Adipocyte (in vitro differentiated cells): ENCODE measurements around the gene CCNE1.
A peak's percentile ranks its signal among the peaks of the same experiment; 100 is the strongest.
"Not testable (repeated sequence)": the region's sequence is repeated elsewhere in the genome, so short reads cannot be mapped to it uniquely, and the experiment has no call there.

ENCODE experiments used
- DNase-seq: peaks from one replicate; pipeline ENCODE4 v3.0.0-alpha.2; 2015; ENCODE audit warnings: low read depth
- H3K27me3 ChIP-seq: replicated peaks from 2 replicates; pipeline ENCODE4 v1.7.0; 2013; ENCODE audit warnings: mild to moderate bottlenecking, low read length, moderate library complexity; ENCODE audit not compliant: control insufficient read depth, insufficient read depth
- H3K36me3 ChIP-seq: 2 replicates; pipeline ENCODE4 v1.7.0; 2013; ENCODE audit warnings: low read length, mild to moderate bottlenecking, moderate library complexity; ENCODE audit not compliant: control insufficient read depth, insufficient read depth, severe bottlenecking
- H3K4me1 ChIP-seq: 2 replicates; pipeline ENCODE4 v1.7.0; 2013; ENCODE audit warnings: mild to moderate bottlenecking, low read length, moderate library complexity; ENCODE audit not compliant: control insufficient read depth, insufficient read depth
- H3K4me3 ChIP-seq: 2 replicates; pipeline ENCODE4 v1.7.0; 2013; ENCODE audit warnings: mild to moderate bottlenecking, low read length, moderate library complexity
- H3K9ac ChIP-seq: 2 replicates; pipeline ENCODE4 v1.7.0; 2013; ENCODE audit warnings: mild to moderate bottlenecking, low read length, moderate library complexity
- H3K9me3 ChIP-seq: 2 replicates; pipeline ENCODE4 v1.7.0; 2013; ENCODE audit warnings: mild to moderate bottlenecking, low read length, moderate library complexity; ENCODE audit not compliant: control insufficient read depth

CCNE1 gene

DNA sequence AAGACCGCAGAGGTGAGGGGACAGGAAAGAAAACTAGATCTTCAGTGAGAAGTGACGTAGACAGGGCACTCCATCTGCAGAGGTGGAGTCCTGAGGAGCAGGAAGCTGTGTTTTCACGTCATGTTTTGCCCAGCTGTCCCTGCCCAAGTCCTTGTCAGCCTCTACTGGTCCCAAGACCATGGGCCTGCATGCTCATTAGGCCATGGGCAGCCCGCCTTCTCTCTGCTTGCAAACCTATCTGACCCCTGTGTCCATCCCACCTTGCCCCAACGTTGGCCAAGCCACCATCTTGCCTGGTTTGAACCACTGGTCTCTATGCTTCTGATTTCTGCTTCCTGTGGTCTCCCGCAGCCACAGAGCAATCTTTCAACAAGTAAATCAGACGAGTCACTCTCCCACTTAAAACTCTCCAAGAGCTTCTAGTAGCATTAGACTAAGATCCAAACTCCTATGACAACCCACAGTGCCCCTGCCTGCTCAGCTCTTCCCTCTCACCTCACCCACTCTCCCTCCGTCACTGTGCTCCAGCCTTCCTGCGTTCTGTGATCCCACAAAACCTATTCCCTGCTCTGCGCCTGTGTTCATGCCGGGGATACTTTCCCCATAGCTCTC lies 18.6 kb upstream of the CCNE1 start:
- no peak for DNase-seq
- Histone ChIP-seq H3K4me3 (no peak overlapping the region), H3K36me3 (no peaks in the 10 kb centered on the region), H3K27me3 (peaks cover 23% of the 10 kb centered on the region), H3K4me1 (no peaks in the 10 kb centered on the region), H3K9ac (no peak overlapping the region), H3K9me3 (peaks cover 4% of the 10 kb centered on the region)

DNA sequence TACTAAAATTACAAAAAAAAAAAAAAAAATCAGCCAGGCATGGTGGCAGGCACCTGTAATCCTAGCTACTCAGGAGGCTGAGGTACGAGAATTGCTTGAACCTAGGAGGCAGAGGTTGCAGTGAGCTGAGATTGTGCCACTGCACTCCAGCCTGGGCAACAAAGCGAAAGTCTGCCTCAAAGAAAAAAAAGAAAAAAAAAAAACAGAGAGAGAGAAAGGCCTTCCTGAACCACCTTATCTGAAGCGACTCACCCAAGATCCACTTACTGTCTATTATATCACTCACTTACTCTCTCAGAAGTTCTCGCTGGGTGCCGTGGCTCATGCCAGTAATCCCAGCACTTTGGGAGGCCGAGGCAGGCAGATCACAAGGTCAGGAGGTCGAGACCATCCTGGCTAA lies 17.3 kb upstream of the CCNE1 start:
- H3K27me3 ChIP-seq = peaks cover 23% of the 10 kb centered on the region
- not testable (repeated sequence) for H3K4me1 ChIP-seq, H3K4me3 ChIP-seq, H3K9ac ChIP-seq, H3K36me3 ChIP-seq, H3K9me3 ChIP-seq, DNase-seq

DNA sequence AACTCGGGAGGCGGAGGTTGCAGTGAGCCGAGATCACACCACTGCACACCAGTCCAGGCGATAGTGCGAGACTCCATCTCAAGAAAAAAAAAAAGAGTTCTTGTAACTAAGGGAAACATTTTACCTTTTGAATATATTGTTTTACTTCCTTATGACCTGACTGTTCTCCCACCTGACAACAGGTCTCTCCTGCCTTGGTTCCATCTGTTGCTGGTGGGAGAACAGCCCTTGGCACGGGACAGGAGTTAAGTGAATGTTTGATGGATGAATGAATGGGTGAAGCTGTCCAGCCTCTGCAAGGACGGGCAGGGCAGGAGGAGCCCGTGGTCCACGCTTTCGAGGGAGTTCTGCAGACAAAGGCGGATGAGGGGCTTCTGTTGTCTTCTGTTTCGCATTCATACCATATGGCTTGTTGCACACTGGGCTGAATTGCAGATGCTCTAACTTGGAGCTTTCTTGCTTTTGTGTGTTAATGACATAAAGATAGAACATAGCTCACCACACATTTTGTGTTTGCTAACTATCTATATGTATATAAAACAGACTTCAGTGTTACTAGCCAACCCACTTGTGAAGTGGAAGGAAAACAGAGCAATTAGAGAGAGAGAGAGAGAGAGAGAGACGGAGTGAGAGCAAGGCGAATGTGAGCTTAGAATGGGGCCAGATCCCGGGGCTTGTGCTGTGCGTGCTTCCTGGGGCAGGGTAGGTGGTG lies 16.2 kb upstream of the CCNE1 start:
- Histone ChIP-seq H3K9ac (no peak overlapping the region), H3K9me3 (no peaks in the 10 kb centered on the region), H3K36me3 (no peaks in the 10 kb centered on the region), H3K4me3 (no peak overlapping the region), H3K4me1 (peaks cover 5% of the 10 kb centered on the region), H3K27me3 (peaks cover 16% of the 10 kb centered on the region)
- no peak for DNase-seq

DNA sequence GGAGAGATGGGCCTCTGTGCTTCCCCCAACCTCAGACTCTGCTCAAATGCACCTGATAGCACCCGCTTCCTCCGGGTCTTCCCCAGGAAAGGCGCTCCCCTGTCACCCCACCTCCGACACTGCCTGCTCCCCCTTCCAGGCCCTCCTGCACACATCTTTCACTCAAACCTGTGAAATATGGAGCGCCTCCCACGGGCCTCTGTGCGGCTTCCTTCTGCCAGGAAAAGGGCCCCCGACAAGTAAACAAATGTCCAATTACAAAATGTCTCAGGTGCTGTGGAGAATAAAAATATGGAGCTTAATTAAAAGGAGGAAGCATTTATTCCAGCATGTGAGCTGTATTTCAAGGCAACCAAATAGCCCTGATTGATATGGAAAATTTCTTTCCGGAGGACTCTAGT lies 15.6 kb upstream of the CCNE1 start:
- Histone ChIP-seq H3K4me1 (peaks cover 5% of the 10 kb centered on the region), H3K27me3 (peaks cover 13% of the 10 kb centered on the region), H3K9me3 (no peaks in the 10 kb centered on the region), H3K36me3 (no peaks in the 10 kb centered on the region), H3K9ac (no peak overlapping the region), H3K4me3 (no peak overlapping the region)
- DNase-seq = no peak

DNA sequence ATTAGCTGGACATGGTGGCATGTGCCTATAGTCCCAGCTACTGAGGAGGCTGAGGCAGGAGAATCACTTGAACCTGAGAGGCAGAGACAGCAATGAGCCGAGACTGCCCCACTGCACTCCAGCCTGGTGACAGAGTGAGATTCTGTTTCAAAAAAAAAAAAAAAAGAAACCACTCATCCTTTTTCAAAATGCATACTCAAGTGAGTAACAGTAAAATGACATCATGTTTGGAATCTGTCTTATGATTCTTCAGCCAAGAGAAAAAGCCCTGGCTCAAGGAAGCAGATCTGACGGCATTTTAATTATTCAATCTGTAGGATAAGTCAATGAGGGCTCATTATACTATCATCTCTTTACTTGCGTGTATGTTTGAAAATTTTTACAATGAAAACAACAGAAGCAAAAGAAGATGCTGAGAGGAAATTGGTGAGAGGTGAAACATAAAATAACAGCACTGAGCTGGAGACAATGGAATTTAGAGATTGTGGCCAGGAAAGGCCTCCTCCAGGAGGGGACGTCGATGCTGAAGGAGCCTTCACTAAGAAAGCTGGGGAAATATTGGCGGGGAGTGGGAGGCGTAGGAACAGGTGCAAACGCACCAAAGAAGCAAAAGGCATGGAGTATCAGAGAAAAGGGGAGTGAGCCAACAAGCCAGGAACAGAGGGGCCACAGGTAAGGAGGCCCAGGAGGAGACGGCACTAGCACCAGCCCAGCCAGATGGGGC lies 12.9 kb upstream of the CCNE1 start:
- Histone ChIP-seq H3K9ac (no peak overlapping the region), H3K4me1 (peaks cover 5% of the 10 kb centered on the region), H3K27me3 (peaks cover 4% of the 10 kb centered on the region), H3K4me3 (no peak overlapping the region), H3K36me3 (no peaks in the 10 kb centered on the region), H3K9me3 (no peaks in the 10 kb centered on the region)
- peak; percentile 57 for DNase-seq

DNA sequence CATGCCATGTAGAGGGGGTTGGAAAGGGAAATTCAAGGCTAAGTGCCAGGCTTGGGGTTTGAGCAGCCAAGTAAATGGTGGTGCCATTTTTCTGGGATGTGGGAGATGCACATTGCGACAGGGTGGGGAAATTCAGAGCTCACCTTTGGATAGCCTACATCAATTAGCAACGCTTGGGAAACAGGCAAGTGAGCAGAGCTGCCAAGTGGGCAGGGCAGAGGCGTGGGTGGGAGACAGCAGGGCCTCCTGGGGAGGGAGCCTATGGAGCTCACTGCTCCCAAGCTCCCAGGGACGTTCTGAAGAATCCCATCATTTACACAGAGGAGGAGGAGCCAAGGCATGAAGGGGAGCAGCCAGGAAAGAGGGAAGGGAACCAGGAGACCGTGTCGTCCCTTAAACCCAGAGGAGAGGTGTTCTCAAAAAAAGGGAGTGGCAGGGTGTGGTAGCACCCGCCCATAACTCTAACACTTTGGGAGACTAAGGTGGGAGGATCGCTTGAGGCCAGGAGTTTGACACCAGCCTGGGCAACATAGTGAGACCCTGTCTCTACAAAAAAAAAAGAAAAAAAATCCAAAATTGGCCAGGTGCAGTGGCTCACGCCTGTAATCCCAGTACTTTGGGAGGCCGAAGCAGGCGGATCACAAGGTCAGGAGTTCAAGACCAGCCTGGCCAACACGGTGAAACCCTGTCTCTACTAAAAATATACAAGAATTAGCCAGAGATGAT lies 11.5 kb upstream of the CCNE1 start:
- H3K9me3 ChIP-seq = no peaks in the 10 kb centered on the region
- H3K27me3 ChIP-seq = peaks cover 4% of the 10 kb centered on the region
- no peaks in the 10 kb centered on the region for H3K36me3 ChIP-seq
- H3K4me1 ChIP-seq = peaks cover 10% of the 10 kb centered on the region
- DNase-seq = no peak
- no peak overlapping the region for H3K9ac ChIP-seq
- no peak overlapping the region for H3K4me3 ChIP-seq

DNA sequence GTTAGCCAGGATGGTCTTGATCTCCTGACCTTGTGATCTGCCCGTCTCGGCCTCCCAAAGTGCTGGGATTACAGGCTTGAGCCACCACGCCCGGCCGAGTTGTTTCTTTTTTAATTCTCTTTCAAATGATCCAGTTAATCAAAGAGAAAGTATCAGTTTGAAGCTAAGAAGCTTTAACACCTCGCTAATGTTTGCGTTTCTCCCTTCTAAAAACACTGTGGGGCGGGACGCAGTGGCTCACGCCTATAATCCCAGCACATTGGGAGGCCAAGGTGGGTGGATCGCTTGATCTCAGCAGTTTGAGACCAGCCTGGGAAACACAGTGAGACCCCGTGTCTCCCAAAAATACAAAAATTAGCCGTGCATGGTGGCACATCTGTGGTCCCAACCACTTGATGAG lies 7.8 kb upstream of the CCNE1 start:
- not testable (repeated sequence) for H3K27me3 ChIP-seq, H3K9me3 ChIP-seq, DNase-seq, H3K4me3 ChIP-seq, H3K9ac ChIP-seq, H3K36me3 ChIP-seq
- H3K4me1 ChIP-seq = peaks cover 21% of the 10 kb centered on the region

DNA sequence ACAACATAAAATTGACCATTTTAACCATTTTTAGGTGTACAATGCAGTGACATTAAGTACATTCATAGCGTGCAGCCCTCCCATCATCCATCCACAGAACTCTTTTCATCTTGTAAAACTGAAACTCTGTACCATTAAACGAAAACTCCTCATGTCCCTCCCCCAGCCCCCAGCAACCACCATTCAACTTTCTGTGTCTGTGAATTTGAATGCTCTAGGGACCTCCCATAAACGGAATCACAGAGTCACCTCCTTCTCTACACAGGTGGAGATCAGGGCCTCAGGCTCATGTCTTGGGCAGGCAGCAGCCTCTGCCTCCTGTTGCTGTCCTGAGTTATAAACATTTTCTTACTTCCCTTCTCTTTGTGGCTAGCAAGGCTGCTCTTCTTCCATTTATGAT lies 7.3 kb upstream of the CCNE1 start:
- Histone ChIP-seq H3K9ac (no peak overlapping the region), H3K36me3 (no peaks in the 10 kb centered on the region), H3K4me3 (no peak overlapping the region), H3K9me3 (no peaks in the 10 kb centered on the region), H3K27me3 (no peaks in the 10 kb centered on the region), H3K4me1 (peaks cover 17% of the 10 kb centered on the region)
- DNase-seq = no peak

DNA sequence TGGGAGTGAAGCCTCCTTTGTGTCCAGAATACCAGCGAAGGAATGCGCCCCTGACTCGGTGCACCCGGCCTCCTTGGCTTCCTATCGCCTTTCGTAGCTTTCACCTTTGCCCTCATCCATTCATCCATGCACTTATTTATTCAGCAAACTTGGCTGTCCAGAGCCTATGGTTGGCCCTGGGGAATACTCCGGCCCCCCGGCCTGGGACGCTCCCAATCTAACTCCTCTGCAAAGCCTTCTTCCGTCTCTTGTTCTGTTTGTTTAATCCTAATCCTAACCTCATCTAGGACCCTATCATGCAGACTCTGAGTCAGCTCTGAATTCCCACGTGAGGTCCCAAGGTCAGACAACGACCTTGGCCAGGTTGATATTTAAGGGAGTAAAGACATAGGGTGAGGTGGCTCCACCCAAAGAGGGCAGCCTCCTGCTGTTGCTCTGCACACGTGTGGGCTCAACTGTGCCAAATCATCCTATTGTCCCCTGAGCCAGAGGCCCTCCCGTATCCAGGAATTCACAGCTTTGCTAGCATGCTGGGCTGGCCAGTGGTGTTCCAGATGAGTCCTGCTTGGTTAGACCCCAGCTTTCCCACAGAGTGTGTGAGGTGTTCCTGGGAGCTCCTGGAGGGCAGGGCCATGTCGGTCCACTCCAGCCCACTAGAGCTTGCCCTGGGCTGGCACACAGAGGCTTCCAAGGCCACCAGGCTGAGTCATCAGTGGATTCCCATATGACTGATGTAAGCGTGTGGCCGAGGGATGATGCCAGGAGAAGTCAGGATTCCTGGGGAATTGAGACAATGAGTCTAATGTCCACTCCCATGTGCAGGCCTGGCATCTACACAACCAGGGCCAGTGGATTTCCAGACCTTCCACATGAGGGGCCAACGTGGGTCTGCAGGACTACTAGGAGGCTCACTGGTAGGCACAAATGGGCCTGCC lies 6.5 kb upstream of the CCNE1 start:
- H3K4me3 ChIP-seq = no peak overlapping the region
- peaks cover 17% of the 10 kb centered on the region for H3K4me1 ChIP-seq
- H3K9ac ChIP-seq = no peak overlapping the region
- peak; percentile 10 for DNase-seq
- no peaks in the 10 kb centered on the region for H3K9me3 ChIP-seq
- no peaks in the 10 kb centered on the region for H3K36me3 ChIP-seq
- no peaks in the 10 kb centered on the region for H3K27me3 ChIP-seq

DNA sequence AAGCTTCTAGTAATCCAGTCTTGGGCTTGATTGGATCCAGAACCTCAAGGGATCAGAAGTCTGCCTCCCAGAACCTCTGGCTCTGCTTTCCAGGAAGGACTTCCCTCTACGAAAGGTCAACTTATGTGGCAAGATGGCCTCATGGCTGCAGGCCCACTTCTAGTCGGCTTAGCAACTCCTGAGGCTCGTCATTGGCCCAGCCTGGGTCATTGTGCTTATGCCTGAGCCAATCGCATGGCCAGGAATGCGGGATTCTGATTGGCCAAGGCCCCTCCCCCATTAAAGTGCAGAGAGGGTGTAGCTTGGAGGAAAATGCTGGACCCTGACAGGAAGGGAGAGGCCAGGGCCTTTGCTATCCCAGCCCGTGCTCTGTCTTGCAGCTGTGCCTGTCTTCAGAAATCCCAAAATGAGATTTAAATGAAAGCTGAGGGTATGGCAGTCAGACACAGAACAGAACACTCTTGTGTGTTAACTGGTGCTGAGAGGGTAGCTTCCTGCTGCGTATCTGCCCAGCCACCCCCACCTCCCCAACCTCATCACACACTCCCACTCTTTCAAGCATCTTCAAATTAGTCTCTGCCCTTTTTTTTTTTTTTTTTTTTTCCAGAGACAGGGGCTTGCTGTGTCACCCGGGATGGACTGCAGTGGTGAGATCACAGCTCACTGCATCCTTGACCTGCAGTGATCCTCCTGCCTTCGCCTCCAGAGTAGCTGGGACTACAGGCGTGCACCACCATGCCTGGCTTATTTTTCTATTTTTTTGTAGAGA lies 5.5 kb upstream of the CCNE1 start:
- Histone ChIP-seq H3K9ac (no peak overlapping the region), H3K4me3 (no peak overlapping the region), H3K36me3 (no peaks in the 10 kb centered on the region), H3K9me3 (no peaks in the 10 kb centered on the region), H3K27me3 (no peaks in the 10 kb centered on the region), H3K4me1 (peaks cover 17% of the 10 kb centered on the region)
- peak; percentile 10 for DNase-seq
